Tibial nerve (tissue), 3 donors: ENCODE data around the gene ZCCHC24.

Experiments
- POLR2A ChIP-seq, 2 donors: fragments of 450-650 bp; IDR thresholded peaks; one replicate each; pipeline ENCODE4 v1.6.1; 2017; ENCODE audit warnings: antibody characterized with exemption in 2 of 2, mild to moderate bottlenecking in 2 of 2, moderate library complexity in 2 of 2
- TF ChIP-seq, protein P1 (sequence below), 5 experiments: fragments of 200-600 bp in 3 of 5; fragments of 450-650 bp in 2 of 5; sonication (generic) in 3 of 5; IDR thresholded peaks; one replicate each; pipeline ENCODE4 v1.5.1; 2016 to 2019; ENCODE audit warnings: antibody characterized with exemption in 5 of 5, mild to moderate bottlenecking in 3 of 5, moderate library complexity in 2 of 5

DNA sequence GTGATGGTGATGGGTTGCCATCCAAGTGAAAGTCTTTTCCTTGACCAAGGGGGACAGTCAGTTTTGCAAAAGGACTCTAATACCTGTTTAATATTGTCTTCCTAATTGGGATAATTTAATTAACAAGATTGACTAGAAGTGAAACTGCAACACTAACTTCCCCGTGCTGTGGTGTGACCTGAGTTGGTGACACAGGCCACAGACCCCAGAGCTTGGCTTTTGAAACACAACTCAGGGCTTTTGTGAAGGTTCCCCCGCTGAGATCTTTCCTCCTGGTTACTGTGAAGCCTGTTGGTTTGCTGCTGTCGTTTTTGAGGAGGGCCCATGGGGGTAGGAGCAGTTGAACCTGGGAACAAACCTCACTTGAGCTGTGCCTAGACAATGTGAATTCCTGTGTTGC is 91.3 kb downstream of the ZCCHC24 start:
- TF ChIP-seq, protein P1, sequence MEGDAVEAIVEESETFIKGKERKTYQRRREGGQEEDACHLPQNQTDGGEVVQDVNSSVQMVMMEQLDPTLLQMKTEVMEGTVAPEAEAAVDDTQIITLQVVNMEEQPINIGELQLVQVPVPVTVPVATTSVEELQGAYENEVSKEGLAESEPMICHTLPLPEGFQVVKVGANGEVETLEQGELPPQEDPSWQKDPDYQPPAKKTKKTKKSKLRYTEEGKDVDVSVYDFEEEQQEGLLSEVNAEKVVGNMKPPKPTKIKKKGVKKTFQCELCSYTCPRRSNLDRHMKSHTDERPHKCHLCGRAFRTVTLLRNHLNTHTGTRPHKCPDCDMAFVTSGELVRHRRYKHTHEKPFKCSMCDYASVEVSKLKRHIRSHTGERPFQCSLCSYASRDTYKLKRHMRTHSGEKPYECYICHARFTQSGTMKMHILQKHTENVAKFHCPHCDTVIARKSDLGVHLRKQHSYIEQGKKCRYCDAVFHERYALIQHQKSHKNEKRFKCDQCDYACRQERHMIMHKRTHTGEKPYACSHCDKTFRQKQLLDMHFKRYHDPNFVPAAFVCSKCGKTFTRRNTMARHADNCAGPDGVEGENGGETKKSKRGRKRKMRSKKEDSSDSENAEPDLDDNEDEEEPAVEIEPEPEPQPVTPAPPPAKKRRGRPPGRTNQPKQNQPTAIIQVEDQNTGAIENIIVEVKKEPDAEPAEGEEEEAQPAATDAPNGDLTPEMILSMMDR (IDR thresholded peaks at IDR 0.05) = no peak
- TF ChIP-seq POLR2A (IDR thresholded peaks at IDR 0.05) = no peak
